ENCODE results near the gene CLEC11A. TPM values are rescaled to one million over a fixed set of nuclear protein-coding genes. Genes with fewer than 3 reads are reported as not detected.

Gene CLEC11A
- total RNA-seq, 1 experiment from 2014 or later, result 59.1 TPM

DNA sequence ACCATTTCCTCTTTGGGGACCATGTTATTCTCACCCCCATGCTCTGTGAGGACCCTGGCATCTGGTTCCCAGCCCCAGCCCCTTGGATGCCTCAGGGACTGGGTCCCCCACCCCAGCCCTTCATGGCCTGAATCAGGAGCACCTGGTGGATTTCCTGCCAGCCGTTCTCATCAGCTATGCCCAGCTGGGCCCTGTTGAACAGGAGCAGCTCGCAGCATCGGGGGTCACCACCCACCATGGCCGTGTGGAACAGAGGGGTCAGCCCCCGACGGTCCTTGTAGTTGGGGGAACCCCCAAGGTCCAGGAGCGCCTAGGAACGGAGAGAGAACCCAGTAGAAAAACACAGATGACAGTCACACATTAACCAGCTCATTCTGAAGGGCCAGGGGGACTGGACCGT is 11.4 kb upstream of the CLEC11A start:
- peaks cover 58% of the 10 kb centered on the region for H3K36me3 ChIP-seq (ENCODE audit: insufficient read depth, low read length, poor library complexity, severe bottlenecking)
- H3K27ac ChIP-seq (ENCODE audit: low read depth, low read length, poor library complexity, severe bottlenecking), result no peak overlapping the region
- DNase-seq (ENCODE audit: low spot score), result no peak
- no peaks in the 10 kb centered on the region for H3K9me3 ChIP-seq (ENCODE audit: low read depth, low read length, poor library complexity, severe bottlenecking)
- no peaks in the 10 kb centered on the region for H3K27me3 ChIP-seq (replicated peaks; ENCODE audit: insufficient read depth, low read depth, low read length, poor library complexity)
- intact Hi-C loops (cut with micrococcal nuclease; ENCODE audit: unreplicated experiment), result no loop called here
- POLR2A ChIA-PET (ENCODE audit: low non-redundant PET), result no interaction called here
- CTCF ChIA-PET, result no interaction called here
- no peak for TF ChIP-seq EZH2 (IDR thresholded peaks at IDR 0.05; ENCODE audit: borderline replicate concordance, low read depth, low read length, poor library complexity, severe bottlenecking)
- no peak for TF ChIP-seq CTCF (conservative IDR thresholded peaks at IDR 0.05; ENCODE audit: low read depth, low read length)
- H3K4me1 ChIP-seq (ENCODE audit: insufficient read depth, low read length, poor library complexity, severe bottlenecking), result no peaks in the 10 kb centered on the region
- H3K4me3 ChIP-seq (ENCODE audit: low read depth, low read length, poor library complexity, severe bottlenecking), result no peak overlapping the region
- BruUV-seq (replicated peaks), result no TSS peak

GRCh38 chr19:50712833-50713232 is 10.3 kb upstream of the CLEC11A start:
- no peak for DNase-seq (ENCODE audit: low spot score)
- CTCF ChIA-PET, result interaction anchor here (1.0 kb wide), 1 partner anchor 9 kb away, joined by 3 read pairs; no protein-coding TSS in a partner anchor
- no peaks in the 10 kb centered on the region for H3K27me3 ChIP-seq (replicated peaks; ENCODE audit: insufficient read depth, low read depth, low read length, poor library complexity)
- no TSS peak for BruUV-seq (replicated peaks)
- intact Hi-C loops (cut with micrococcal nuclease; ENCODE audit: unreplicated experiment), result no loop called here
- peaks cover 7% of the 10 kb centered on the region for H3K4me1 ChIP-seq (ENCODE audit: insufficient read depth, low read length, poor library complexity, severe bottlenecking)
- H3K27ac ChIP-seq (ENCODE audit: low read depth, low read length, poor library complexity, severe bottlenecking), result no peak overlapping the region
- H3K9me3 ChIP-seq (ENCODE audit: low read depth, low read length, poor library complexity, severe bottlenecking), result no peaks in the 10 kb centered on the region
- no peak overlapping the region for H3K4me3 ChIP-seq (ENCODE audit: low read depth, low read length, poor library complexity, severe bottlenecking)
- POLR2A ChIA-PET (ENCODE audit: low non-redundant PET), result interaction anchor here (0.7 kb wide), 1 partner anchor 67 kb away, joined by 9 read pairs; no protein-coding TSS in a partner anchor
- no peak for TF ChIP-seq CTCF (conservative IDR thresholded peaks at IDR 0.05; ENCODE audit: low read depth, low read length)
- TF ChIP-seq EZH2 (IDR thresholded peaks at IDR 0.05; ENCODE audit: borderline replicate concordance, low read depth, low read length, poor library complexity, severe bottlenecking), result no peak
- H3K36me3 ChIP-seq (ENCODE audit: insufficient read depth, low read length, poor library complexity, severe bottlenecking), result peaks cover 58% of the 10 kb centered on the region

- Histone ChIP-seq H3K36me3 (ENCODE audit: insufficient read depth, low read length, poor library complexity, severe bottlenecking) (peaks cover 57% of the 10 kb centered on the region), H3K9me3 (ENCODE audit: low read depth, low read length, poor library complexity, severe bottlenecking) (no peaks in the 10 kb centered on the region), H3K4me1 (ENCODE audit: insufficient read depth, low read length, poor library complexity, severe bottlenecking) (peaks cover 11% of the 10 kb centered on the region), H3K4me3 (ENCODE audit: low read depth, low read length, poor library complexity, severe bottlenecking) (no peak overlapping the region), H3K27me3 (replicated peaks; ENCODE audit: insufficient read depth, low read depth, low read length, poor library complexity) (no peaks in the 10 kb centered on the region), H3K27ac (ENCODE audit: low read depth, low read length, poor library complexity, severe bottlenecking) (no peak overlapping the region)
- ChIA-PET POLR2A (ENCODE audit: low non-redundant PET) (no interaction called here), CTCF (interaction anchor here (1.0 kb wide), 1 partner anchor 10 kb away, joined by 3 read pairs; no protein-coding TSS in a partner anchor)
- TF ChIP-seq CTCF (conservative IDR thresholded peaks at IDR 0.05; ENCODE audit: low read depth, low read length), result no peak
- TF ChIP-seq EZH2 (IDR thresholded peaks at IDR 0.05; ENCODE audit: borderline replicate concordance, low read depth, low read length, poor library complexity, severe bottlenecking), result no peak
- intact Hi-C loops (cut with micrococcal nuclease; ENCODE audit: unreplicated experiment), result no loop called here
- BruUV-seq (replicated peaks), result no TSS peak
- DNase-seq (ENCODE audit: low spot score), result no peak
Observed at GRCh38 chr19:50713556-50714236, 9.5 kb upstream of the CLEC11A start.
